NOMO-1 treated with dmso at 0.1 percent for 144 hours (cell line): ENCODE results near the gene ZBTB25.

Experiments
- DNase-seq: peaks from one replicate; lab custom pipeline; 2025; ENCODE audit not compliant: unreplicated experiment; lab: John Stamatoyannopoulos, UW

Gene ZBTB25

GRCh38 chr14:64516969-64517368 is 13.3 kb upstream of the ZBTB25 start:
- DNase-seq, result no peak

- DNase-seq, result no peak
These were observed 11.4 kb upstream of the ZBTB25 start for GRCh38 chr14:64515053-64515452.

GRCh38 chr14:64513271-64513670 is 9.6 kb upstream of the ZBTB25 start:
- no peak for DNase-seq

- peak; percentile 37 for DNase-seq
These were observed 7.4 kb upstream of the ZBTB25 start for GRCh38 chr14:64510825-64511671.

- no peak for DNase-seq
These were observed 5.4 kb upstream of the ZBTB25 start for GRCh38 chr14:64509036-64509435.

- DNase-seq, result no peak
These were observed 4.7 kb upstream of the ZBTB25 start for GRCh38 chr14:64508215-64508776.

GRCh38 chr14:64507376-64508156 is 3.9 kb upstream of the ZBTB25 start:
- no peak for DNase-seq

- DNase-seq, result no peak
These were observed 3.1 kb upstream of the ZBTB25 start for GRCh38 chr14:64506721-64507120.

- DNase-seq, result peak; percentile 81
These were observed 1.5 kb upstream of the ZBTB25 start for GRCh38 chr14:64504897-64505794.

GRCh38 chr14:64504310-64504896 is 765 bp upstream of the ZBTB25 start, which contains the start of gene ZBTB1:
ZBTB1 (plus strand) TSS chr14:64504770; CDS start chr14:64521505, 16,735 bp downstream.
- peak; percentile 78 for DNase-seq

- DNase-seq, result no peak
These were observed 678 bp downstream of the ZBTB25 start for GRCh38 chr14:64502887-64503433.

GRCh38 chr14:64502456-64502855 is 1.2 kb downstream of the ZBTB25 start:
- DNase-seq, result no peak

GRCh38 chr14:64501411-64502171 is 2.0 kb downstream of the ZBTB25 start:
- DNase-seq, result no peak

- no peak for DNase-seq
These were observed 3.5 kb downstream of the ZBTB25 start for GRCh38 chr14:64500088-64500487.

- no peak for DNase-seq
These were observed 6.9 kb downstream of the ZBTB25 start for GRCh38 chr14:64496764-64497163.

GRCh38 chr14:64495252-64495651 is 8.4 kb downstream of the ZBTB25 start:
- DNase-seq, result no peak

GRCh38 chr14:64493455-64493854 is 10.2 kb downstream of the ZBTB25 start:
- DNase-seq, result no peak

- no peak for DNase-seq
These were observed 12.0 kb downstream of the ZBTB25 start for GRCh38 chr14:64491637-64492036.

- DNase-seq, result no peak
These were observed 15.0 kb downstream of the ZBTB25 start for GRCh38 chr14:64488590-64489099.
